GM10266 (cell line): Measurements from ENCODE around the gene SEMA4B.
"Not testable (repeated sequence)": the region's sequence is repeated elsewhere in the genome, so short reads cannot be mapped to it uniquely, and the experiment has no call there.

Experiments
- DNase-seq: peaks from one replicate; pipeline ENCODE4 v3.0.0; 2012; ENCODE audit errors: extremely low spot score
- CTCF ChIP-seq: IDR thresholded peaks from 2 replicates; pipeline ENCODE4 v1.5.1; 2012; ENCODE audit warnings: mild to moderate bottlenecking, low read depth; ENCODE audit not compliant: control insufficient read depth, insufficient read depth; ENCODE audit errors: missing control alignments

The SEMA4B gene

GRCh38 chr15:90249203-90249863 is 48.2 kb downstream of the SEMA4B start, which contains the start of gene TTLL13:
TSS of gene TTLL13 (plus strand) at chr15:90249556. CDS start at chr15:90250631, 1,075 bp downstream.
- DNase-seq, result peak; percentile 68
- no peak for TF ChIP-seq CTCF

DNA sequence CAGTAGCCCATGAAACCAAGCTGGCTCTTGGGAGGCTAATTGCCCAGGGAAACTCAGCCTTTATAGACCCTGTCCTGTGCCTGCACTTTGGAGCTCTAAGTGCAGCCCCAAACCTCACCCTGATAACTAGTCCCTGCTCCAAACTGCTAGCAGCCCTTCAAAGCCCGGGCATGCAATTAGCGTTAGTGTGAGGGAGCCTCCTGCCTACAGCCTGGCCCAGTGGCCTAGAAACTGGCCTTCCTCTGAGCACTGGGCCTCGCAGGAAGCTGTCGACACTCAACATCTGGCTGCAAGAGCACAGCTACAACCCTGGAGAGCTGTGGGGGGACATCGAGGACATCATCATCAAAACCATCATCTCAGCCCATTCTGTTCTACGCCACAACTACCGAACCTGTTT is 56.6 kb downstream of the SEMA4B start:
- no peak for DNase-seq
- no peak for TF ChIP-seq CTCF

GRCh38 chr15:90259524-90259923 is 58.4 kb downstream of the SEMA4B start:
- DNase-seq, result peak; percentile 60
- TF ChIP-seq CTCF, result no peak

DNA sequence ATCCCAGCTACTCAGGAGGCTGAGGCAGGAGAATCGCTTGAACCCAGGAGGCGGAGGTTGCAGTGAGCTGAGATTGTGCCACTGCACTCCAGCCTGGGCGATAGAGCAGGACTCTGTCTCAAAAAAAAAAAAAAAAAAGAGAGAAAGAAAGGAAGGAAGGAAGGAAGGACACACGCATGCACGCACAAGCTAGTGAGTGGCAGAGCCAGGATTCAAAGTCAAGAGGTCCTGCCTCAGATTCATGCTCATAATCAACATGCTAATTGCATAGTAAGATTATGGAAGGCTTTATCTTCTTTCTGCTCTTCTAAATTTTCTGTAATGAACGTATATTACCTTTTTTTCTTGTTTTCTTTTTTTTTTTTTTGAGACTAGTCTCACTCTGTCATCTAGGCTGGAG is 59.6 kb downstream of the SEMA4B start:
- DNase-seq, result not testable (repeated sequence)

DNA sequence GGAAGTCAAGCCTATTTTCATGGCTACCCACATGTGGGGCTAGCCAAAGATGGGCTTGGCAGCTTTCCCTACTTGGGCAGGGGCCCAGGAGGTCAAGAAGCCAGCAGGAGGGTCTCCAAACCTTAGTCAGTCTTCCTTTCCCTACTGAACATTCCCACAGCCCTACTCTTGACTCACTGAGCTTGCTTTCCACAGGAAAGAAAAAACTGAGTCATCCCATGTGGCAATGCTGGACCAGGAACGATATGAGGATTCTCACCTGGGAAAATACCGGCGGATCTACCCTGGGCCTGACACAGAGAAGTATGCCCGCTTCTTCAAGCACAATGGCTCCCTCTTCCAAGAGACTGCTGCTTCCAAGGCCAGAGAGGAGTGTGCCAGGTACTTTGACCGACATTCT is 60.7 kb downstream of the SEMA4B start:
- DNase-seq, result no peak
- TF ChIP-seq CTCF, result no peak

- no peak for TF ChIP-seq CTCF
- no peak for DNase-seq
Observed at GRCh38 chr15:90262426-90262825, 61.3 kb downstream of the SEMA4B start.

- DNase-seq, result no peak
- TF ChIP-seq CTCF, result no peak
Observed at GRCh38 chr15:90264671-90265070, 63.5 kb downstream of the SEMA4B start.

DNA sequence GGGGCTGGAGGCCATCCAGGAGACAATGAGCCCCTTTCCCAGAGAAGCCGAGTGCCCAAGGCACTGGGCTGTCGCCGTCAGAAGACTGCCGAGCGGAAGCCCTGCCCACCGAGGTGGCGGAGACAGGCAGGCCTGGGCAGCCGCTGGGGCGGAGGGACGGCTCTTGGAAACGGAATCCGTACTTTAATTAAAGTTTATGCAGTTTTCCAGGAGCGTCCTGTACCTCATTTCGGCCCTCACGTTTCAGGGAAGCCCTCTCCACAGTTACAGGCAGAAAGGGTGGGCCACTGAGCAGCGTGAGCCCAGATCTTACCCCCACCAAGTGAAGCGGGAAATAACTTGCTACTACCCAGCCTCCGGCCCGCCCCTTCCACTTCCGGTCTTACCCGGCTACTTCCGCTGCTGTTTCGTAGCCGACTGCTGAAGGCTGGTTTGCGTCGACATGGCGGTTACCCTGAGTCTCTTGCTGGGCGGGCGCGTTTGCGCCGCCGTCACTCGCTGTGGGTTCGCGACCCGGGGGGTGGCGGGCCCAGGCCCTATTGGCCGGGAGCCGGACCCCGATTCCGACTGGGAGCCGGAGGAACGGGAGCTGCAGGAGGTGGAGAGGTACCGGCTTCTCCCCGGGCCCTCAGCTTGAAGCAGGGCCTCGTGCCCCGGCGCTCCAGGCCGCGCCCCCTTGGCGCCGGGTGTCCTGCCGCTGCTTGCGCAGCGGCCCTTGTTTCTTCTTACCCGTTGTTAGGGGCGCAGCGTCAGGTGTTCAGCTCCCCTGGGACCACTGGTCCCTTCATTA is 64.3 kb downstream of the SEMA4B start, which contains the start of gene NGRN:
Gene NGRN, plus strand, starts transcription at position 402 of the 790 bp plus-strand sequence. Its CDS starts 41 bp downstream, at position 443.
- peak; percentile 90 for DNase-seq
- TF ChIP-seq CTCF, result peak; percentile 6
